Measurements from ENCODE around the gene CTNNA3.

DNA sequence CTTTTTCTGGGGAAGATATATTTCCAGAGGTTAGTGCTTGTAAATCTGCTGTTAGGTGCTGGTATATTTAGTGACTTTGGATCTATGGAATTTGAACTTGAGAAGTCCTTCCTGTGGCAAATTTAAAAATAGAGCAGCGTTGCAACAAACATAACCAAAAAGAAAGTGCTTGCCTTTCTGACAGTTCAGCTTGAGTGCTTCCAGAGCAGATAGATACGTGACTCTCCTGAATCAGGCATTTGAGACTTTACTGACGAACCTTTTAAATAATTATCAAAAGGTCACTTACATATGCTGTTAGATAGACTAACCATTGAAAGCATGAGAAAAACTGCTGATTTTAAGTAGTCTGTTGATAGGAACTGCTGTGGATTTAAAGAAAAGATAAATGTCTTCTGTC is 1157.6 kb downstream of the CTNNA3 start:
- TF ChIP-seq CTCF (IDR thresholded peaks at IDR 0.05) (no peak), POLR2A (IDR thresholded peaks at IDR 0.05) (no peak), POLR2AphosphoS5 (IDR thresholded peaks at IDR 0.05) (peak in 2 of 4 donors; percentile 21 to 52), EP300 (IDR thresholded peaks at IDR 0.05) (no peak)
